Erythroblast (primary cell): ENCODE data around the gene KLHDC8A.

Experiments
- GATA1 ChIP-seq: IDR thresholded peaks from 2 replicates; pipeline ENCODE4 v1.6.1; 2011; ENCODE audit warnings: low read depth, mild to moderate bottlenecking, control low read depth, low read length, moderate library complexity
- POLR2A ChIP-seq: IDR thresholded peaks from 2 replicates; pipeline ENCODE4 v1.6.1; 2011; ENCODE audit warnings: mild to moderate bottlenecking, low read length

- TF ChIP-seq POLR2A (peak; percentile 19), GATA1 (no peak)
Measured at GRCh38 chr1:205337481-205337880, 19.2 kb downstream of the KLHDC8A start.
